Left lung (tissue), 10 donors: Measurements from ENCODE around the gene IRAG1. TPM values are rescaled to one million over a fixed set of nuclear protein-coding genes. Genes with fewer than 3 reads are reported as not detected.
A peak's percentile ranks its signal among the peaks of the same experiment; 100 is the strongest.

Source experiments
- ATAC-seq: fragments of 200-7000 bp; cut with Tn5 transposase; one replicate; pipeline ENCODE4 v1.9.1; 2020; ENCODE audit warnings: moderate library complexity
- DNase-seq, 4 donors: peaks; one replicate each; pipeline ENCODE4 v3.0.0-alpha.2; 2013 to 2020
- H3K27ac ChIP-seq, 2 donors: fragments of 200-600 bp; sonication (generic) in 1 of 2; one replicate each; pipeline versions ENCODE4 v1.5.0 to v1.8.0; 2020 to 2021
- H3K27me3 ChIP-seq, 2 donors: fragments of 200-600 bp; sonication (generic) in 1 of 2; one replicate each; pipeline versions ENCODE4 v1.5.0 to v1.8.0; 2020 to 2021
- H3K36me3 ChIP-seq, 2 donors: fragments of 200-600 bp; sonication (generic) in 1 of 2; one replicate each; pipeline versions ENCODE4 v1.5.0 to v1.8.0; 2020 to 2021
- H3K4me1 ChIP-seq, 2 donors: fragments of 200-600 bp; one replicate each; pipeline ENCODE4 v1.8.0; 2021
- H3K4me3 ChIP-seq, 2 donors: fragments of 200-600 bp; sonication (generic) in 1 of 2; one replicate each; pipeline versions ENCODE4 v1.5.0 to v1.8.0; 2020 to 2021; ENCODE audit warnings: mild to moderate bottlenecking in 1 of 2
- H3K9me3 ChIP-seq, 2 donors: fragments of 200-600 bp; sonication (generic) in 1 of 2; one replicate each; pipeline versions ENCODE4 v1.5.0 to v1.8.0; 2020 to 2021
- CTCF ChIP-seq, 2 donors: fragments of 200-600 bp; sonication (generic) in 1 of 2; IDR thresholded peaks; one replicate each; pipeline versions ENCODE4 v1.5.0 to v1.8.0; 2021; ENCODE audit warnings: antibody characterized with exemption in 2 of 2
- intact Hi-C, 2 donors: fragments of 100-400 bp; cut with DNase I; formaldehyde crosslinking; loops; one replicate each; pipeline versions ENCODE4 v1.11.2 to v1.14.2; 2022
- polyA plus RNA-seq, 6 donors: library from polyadenylated mRNA; unstranded; fragments of 120-200 nt; gene quantifications; one replicate each; pipeline ENCODE4 v1.2.1, GENCODE V29; 2013; ENCODE audit not compliant: insufficient read length in 6 of 6
- total RNA-seq, 2 donors: library from RNA; stranded (reverse); fragmentation: NEBNext Ultra II Directional; extraction: Animal tissue kit (Norgen Biotek cat#: 25700); gene quantifications; one replicate each; pipeline ENCODE4 v1.2.1, GENCODE V29; 2021
- donor health status: DM: no; HTN: yes; CAD: no.
- donor health status: DM: no; HTN: no; CAD: no.

Gene IRAG1
- total and polyA plus RNA-seq, 8 donors = 11.4 to 17.8 (median 16.7) TPM

- H3K4me3 ChIP-seq = no peak overlapping the region
- peaks cover 12 to 43% of the 10 kb centered on the region in 2 donors for H3K4me1 ChIP-seq
- no peak for DNase-seq
- TF ChIP-seq CTCF (IDR thresholded peaks at IDR 0.05) = no peak
- peak; percentile 26 for ATAC-seq
- no peaks in the 10 kb centered on the region for H3K27me3 ChIP-seq
- H3K27ac ChIP-seq = peak overlapping the region in 1 of 2 donors; percentile 17
- no peaks in the 10 kb centered on the region for H3K36me3 ChIP-seq
- H3K9me3 ChIP-seq = no peaks in the 10 kb centered on the region
- intact Hi-C loops = no loop called here
Observed at GRCh38 chr11:10646005-10646404, 47.5 kb downstream of the IRAG1 start.

- no peaks in the 10 kb centered on the region for H3K27me3 ChIP-seq
- H3K27ac ChIP-seq = no peak overlapping the region
- intact Hi-C loops = no loop called here
- no peak for TF ChIP-seq CTCF (IDR thresholded peaks at IDR 0.05)
- DNase-seq = no peak
- H3K4me3 ChIP-seq = no peak overlapping the region
- H3K36me3 ChIP-seq = no peaks in the 10 kb centered on the region
- ATAC-seq = no peak
- H3K4me1 ChIP-seq = peaks cover 12 to 50% of the 10 kb centered on the region in 2 donors
- no peaks in the 10 kb centered on the region for H3K9me3 ChIP-seq
Observed at GRCh38 chr11:10645212-10645795, 48.3 kb downstream of the IRAG1 start.

Other genes starting within 250 kb of the IRAG1 start
- gene AMPD3, start 238.5 kb downstream of the IRAG1 start, total RNA-seq = 10 to 100 TPM; 11.2 to 28.8 TPM
- gene AMPD3, start 238.5 kb downstream of the IRAG1 start, polyA plus RNA-seq = 10 to 100 TPM in 1 of 6 donors, 1 to 10 TPM in 5; 6.6 to 10.1 (median 7.5) TPM
- 10 to 100 TPM; 46.7 to 74.7 TPM for gene RNF141, start 152.6 kb downstream of the IRAG1 start, total RNA-seq
- 10 to 100 TPM; 30.4 to 38.3 (median 33.4) TPM for gene RNF141, start 152.6 kb downstream of the IRAG1 start, polyA plus RNA-seq
- gene LYVE1, start 125.1 kb downstream of the IRAG1 start, total RNA-seq = 10 to 100 TPM; 40.5 to 90.1 TPM
- 100 to 1,000 TPM; 147 to 219 (median 173) TPM for gene LYVE1, start 125.1 kb downstream of the IRAG1 start, polyA plus RNA-seq
- 10 to 100 TPM; 33.8 to 38.4 TPM for gene CTR9, start 57.5 kb upstream of the IRAG1 start, total RNA-seq
- gene CTR9, start 57.5 kb upstream of the IRAG1 start, polyA plus RNA-seq = 10 to 100 TPM; 54.9 to 64.6 (median 59.9) TPM
- gene EIF4G2, start 115.2 kb upstream of the IRAG1 start, total RNA-seq = 1,000 to 10,000 TPM in 1 of 2 donors, 100 to 1,000 TPM in 1; 852 to 1,027 TPM
- 1,000 to 10,000 TPM in 1 of 6 donors, 100 to 1,000 TPM in 5; 835 to 1,018 (median 941) TPM for gene EIF4G2, start 115.2 kb upstream of the IRAG1 start, polyA plus RNA-seq
- gene ZBED5, start 164.3 kb upstream of the IRAG1 start, total RNA-seq = 10 to 100 TPM; 37.4 to 41.5 TPM
- gene ZBED5, start 164.3 kb upstream of the IRAG1 start, polyA plus RNA-seq = 100 to 1,000 TPM; 109 to 124 (median 119) TPM